PFSK-1 (cell line): ENCODE data around the gene CORO2A.

Experiments used
- FOXP2 ChIP-seq: optimal IDR thresholded peaks from 2 replicates; pipeline ENCODE3; 2011; ENCODE audit warnings: borderline replicate concordance, control low read depth, inconsistent platforms; ENCODE audit not compliant: insufficient read depth; ENCODE audit errors: extremely low read length, extremely low read depth
- POLR2AphosphoS5 ChIP-seq: IDR thresholded peaks from 2 replicates; pipeline ENCODE4 v1.6.1; 2012; ENCODE audit warnings: low read depth, mild to moderate bottlenecking, control low read depth, low read length, moderate library complexity

GRCh38 chr9:98216391-98216790 is 24.0 kb upstream of the CORO2A start:
- no peak for TF ChIP-seq POLR2AphosphoS5
- no peak for TF ChIP-seq FOXP2
